ENCODE data around the gene CDK6.

DNA sequence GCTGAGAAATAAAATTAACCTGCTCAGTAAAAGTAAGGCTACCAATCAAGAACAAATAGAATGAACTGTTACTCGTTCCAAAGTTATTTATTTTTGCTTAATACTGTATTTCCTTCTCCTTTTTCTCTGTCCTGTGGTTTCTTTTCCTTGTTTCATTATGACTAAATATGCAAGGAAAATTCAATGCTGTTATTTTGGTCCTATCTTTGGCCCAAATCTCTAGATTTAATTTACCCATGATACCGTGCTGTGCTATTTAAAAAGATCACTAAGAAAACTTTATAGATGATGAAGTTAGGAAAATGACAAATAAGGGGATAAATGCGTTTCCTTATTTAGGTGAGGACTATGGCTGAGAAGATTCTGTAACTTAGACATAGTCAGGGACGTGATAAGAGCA lies 200.8 kb downstream of the CDK6 start:
- TF ChIP-seq SUZ12 (IDR thresholded peaks at IDR 0.05) (no peak), NFRKB (IDR thresholded peaks at IDR 0.05) (no peak), FOXM1 (IDR thresholded peaks at IDR 0.05; ENCODE audit: borderline replicate concordance) (no peak)
